ENCODE results near the gene HTR5A.

GRCh38 chr7:155084021-155084420, 13.9 kb downstream of the HTR5A start:
- no peak for TF ChIP-seq CTCF (conservative IDR thresholded peaks at IDR 0.05; ENCODE audit: low read depth in 2 of 2)
- TF ChIP-seq EZH2phosphoT487 (IDR thresholded peaks at IDR 0.05; ENCODE audit: unreplicated experiment): no peak
- no peak for TF ChIP-seq POLR2AphosphoS5 (IDR thresholded peaks at IDR 0.05; ENCODE audit: low read depth)
- no peak for TF ChIP-seq EZH2 (IDR thresholded peaks at IDR 0.05; ENCODE audit: low read depth, unreplicated experiment)
- TF ChIP-seq JUNB (IDR thresholded peaks at IDR 0.05; ENCODE audit: unreplicated experiment): no peak
- TF ChIP-seq ETS1 (IDR thresholded peaks at IDR 0.05): no peak
- TF ChIP-seq ZNF114 (CRISPR knock-in tag; IDR thresholded peaks at IDR 0.05): no peak
- TF ChIP-seq CREB1 (CRISPR knock-in tag; IDR thresholded peaks at IDR 0.05; ENCODE audit: low read depth): no peak

All from GM23338 (cell line).